ENCODE data around the gene DDX51.

DNA sequence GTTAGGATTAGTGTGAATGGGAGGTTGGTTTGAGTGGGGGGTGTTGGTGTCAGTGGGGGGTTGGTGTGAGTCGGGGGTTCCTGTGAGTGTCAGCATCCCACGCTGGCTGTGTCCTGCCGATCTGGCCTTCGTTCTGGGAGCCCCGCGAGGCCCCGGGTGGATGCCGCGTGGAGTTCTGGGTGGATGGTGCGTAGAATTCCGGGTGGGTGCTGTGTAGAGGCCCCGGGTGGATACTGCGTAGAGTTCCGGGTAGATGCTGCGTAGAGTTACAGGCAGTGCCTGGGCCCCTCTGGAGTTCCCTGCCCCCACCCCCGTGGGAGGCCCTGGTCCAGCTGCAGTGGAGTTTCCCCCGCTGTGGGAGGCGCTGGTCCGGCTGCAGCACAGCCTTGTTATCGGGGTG, 8.8 kb upstream of the DDX51 start:
- TF ChIP-seq, protein P1, sequence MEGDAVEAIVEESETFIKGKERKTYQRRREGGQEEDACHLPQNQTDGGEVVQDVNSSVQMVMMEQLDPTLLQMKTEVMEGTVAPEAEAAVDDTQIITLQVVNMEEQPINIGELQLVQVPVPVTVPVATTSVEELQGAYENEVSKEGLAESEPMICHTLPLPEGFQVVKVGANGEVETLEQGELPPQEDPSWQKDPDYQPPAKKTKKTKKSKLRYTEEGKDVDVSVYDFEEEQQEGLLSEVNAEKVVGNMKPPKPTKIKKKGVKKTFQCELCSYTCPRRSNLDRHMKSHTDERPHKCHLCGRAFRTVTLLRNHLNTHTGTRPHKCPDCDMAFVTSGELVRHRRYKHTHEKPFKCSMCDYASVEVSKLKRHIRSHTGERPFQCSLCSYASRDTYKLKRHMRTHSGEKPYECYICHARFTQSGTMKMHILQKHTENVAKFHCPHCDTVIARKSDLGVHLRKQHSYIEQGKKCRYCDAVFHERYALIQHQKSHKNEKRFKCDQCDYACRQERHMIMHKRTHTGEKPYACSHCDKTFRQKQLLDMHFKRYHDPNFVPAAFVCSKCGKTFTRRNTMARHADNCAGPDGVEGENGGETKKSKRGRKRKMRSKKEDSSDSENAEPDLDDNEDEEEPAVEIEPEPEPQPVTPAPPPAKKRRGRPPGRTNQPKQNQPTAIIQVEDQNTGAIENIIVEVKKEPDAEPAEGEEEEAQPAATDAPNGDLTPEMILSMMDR (IDR thresholded peaks at IDR 0.05): no peak
- no peak for TF ChIP-seq POLR2AphosphoS5 (IDR thresholded peaks at IDR 0.05; ENCODE audit: low read depth, low read length)

Data from Panc1 (cell line).